PC-9 (cell line): ENCODE data around the gene ADAT1.

ENCODE experiments used
- EZH2 ChIP-seq: fragments of 200-600 bp; sonication (generic); IDR thresholded peaks from 2 replicates; pipeline ENCODE4 v1.8.0; 2017; ENCODE audit warnings: antibody characterized with exemption, low read depth
- TF ChIP-seq, protein P1 (sequence below): fragments of 200-600 bp; sonication (generic); conservative IDR thresholded peaks from 2 replicates; pipeline ENCODE4 v1.6.1; 2017; ENCODE audit warnings: mixed run types, antibody characterized with exemption, mild to moderate bottlenecking, moderate library complexity

DNA sequence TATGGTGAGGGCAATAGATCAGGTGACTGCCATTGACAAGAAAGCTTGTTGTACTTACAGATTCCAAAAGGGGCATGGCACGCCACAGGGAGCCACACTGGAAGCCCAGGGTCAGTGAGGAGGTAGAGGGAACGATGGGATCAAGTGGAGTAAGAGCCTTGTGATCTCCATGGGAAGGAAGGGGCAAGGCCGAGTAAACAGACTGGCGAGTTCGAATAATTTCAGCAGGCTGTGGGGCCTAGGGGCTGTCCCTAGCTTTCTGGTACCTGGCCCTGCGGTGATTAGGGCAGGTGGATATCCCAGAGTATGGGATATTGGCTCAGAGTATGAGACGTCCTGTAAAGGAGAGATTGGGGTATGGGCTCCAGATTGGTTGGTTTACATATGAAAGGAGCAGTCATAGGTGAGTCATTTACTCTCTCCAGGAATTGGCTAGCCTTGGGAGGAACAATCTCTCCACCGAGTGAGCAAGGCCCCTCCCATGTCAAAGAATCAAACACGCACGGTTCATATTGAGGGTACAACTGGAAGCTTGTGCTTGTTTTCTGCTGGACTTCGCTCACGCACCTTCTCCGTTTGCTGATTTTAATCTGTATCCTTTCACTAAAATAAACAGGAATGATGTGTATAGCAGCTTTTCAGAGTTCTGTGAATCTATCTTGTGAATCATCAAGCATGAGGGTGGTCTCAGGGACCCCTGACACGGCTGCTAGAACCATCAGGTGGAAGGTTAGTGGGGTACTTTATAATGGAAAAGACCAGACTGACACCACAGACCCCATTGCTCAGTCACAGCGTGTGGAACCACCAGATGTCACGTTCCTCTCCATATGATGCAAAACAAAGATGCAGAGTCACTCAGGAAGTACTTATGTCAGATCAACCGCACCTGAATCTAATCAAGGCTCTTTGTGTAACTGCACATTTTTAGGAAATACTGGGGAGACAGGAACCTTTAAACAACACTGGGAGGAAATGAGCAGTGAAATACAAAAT, 29.0 kb downstream of the ADAT1 start:
- TF ChIP-seq EZH2: no peak
- TF ChIP-seq, protein P1, sequence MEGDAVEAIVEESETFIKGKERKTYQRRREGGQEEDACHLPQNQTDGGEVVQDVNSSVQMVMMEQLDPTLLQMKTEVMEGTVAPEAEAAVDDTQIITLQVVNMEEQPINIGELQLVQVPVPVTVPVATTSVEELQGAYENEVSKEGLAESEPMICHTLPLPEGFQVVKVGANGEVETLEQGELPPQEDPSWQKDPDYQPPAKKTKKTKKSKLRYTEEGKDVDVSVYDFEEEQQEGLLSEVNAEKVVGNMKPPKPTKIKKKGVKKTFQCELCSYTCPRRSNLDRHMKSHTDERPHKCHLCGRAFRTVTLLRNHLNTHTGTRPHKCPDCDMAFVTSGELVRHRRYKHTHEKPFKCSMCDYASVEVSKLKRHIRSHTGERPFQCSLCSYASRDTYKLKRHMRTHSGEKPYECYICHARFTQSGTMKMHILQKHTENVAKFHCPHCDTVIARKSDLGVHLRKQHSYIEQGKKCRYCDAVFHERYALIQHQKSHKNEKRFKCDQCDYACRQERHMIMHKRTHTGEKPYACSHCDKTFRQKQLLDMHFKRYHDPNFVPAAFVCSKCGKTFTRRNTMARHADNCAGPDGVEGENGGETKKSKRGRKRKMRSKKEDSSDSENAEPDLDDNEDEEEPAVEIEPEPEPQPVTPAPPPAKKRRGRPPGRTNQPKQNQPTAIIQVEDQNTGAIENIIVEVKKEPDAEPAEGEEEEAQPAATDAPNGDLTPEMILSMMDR: no peak
